HEK293T (cell line): Measurements from ENCODE around the gene TMPRSS6.

Experiments used
- CTCF ChIA-PET: fragments of 350-600 bp; formaldehyde crosslinking; extraction: SDS; loops from one replicate; lab custom pipeline; 2021; ENCODE audit warnings: antibody characterized with exemption, inconsistent platforms; lab: Yijun Ruan, JAX
- POLR2A ChIA-PET: fragments of 350-600 bp; formaldehyde crosslinking; extraction: SDS; loops from one replicate; lab custom pipeline; 2020; ENCODE audit warnings: antibody characterized with exemption, inconsistent platforms; lab: Yijun Ruan, JAX
- DNase-seq: peaks from one replicate; pipeline ENCODE4 v3.0.0; 2012; ENCODE audit warnings: mixed read lengths; ENCODE audit errors: extremely low spot score
- ARNT ChIP-seq: fragments of 450-650 bp; IDR thresholded peaks from 2 replicates; pipeline ENCODE4 v1.6.1; 2017; ENCODE audit warnings: mild to moderate bottlenecking
- BHLHE40 ChIP-seq: fragments of 450-650 bp; IDR thresholded peaks from 2 replicates; pipeline ENCODE4 v1.6.1; 2016; ENCODE audit warnings: mild to moderate bottlenecking, moderate library complexity, borderline replicate concordance
- CTBP1 ChIP-seq: fragments of 450-650 bp; IDR thresholded peaks from 2 replicates; pipeline ENCODE4 v1.6.1; 2016; ENCODE audit warnings: borderline replicate concordance
- ELF4 ChIP-seq: fragments of 450-650 bp; IDR thresholded peaks from 2 replicates; pipeline ENCODE4 v1.6.1; 2017; ENCODE audit warnings: antibody characterized with exemption
- FOXA1 ChIP-seq: fragments of 450-650 bp; IDR thresholded peaks from 2 replicates; pipeline ENCODE4 v1.6.1; 2016; ENCODE audit warnings: mild to moderate bottlenecking
- FOXK2 ChIP-seq: fragments of 450-650 bp; IDR thresholded peaks from 2 replicates; pipeline ENCODE4 v1.6.1; 2016; ENCODE audit warnings: mild to moderate bottlenecking
- FOXM1 ChIP-seq: fragments of 450-650 bp; IDR thresholded peaks from 2 replicates; pipeline ENCODE4 v1.6.1; 2017; ENCODE audit warnings: mild to moderate bottlenecking, borderline replicate concordance
- HDGF ChIP-seq: fragments of 450-650 bp; IDR thresholded peaks from 2 replicates; pipeline ENCODE4 v1.6.1; 2017; ENCODE audit warnings: antibody characterized with exemption, borderline replicate concordance
- L3MBTL2 ChIP-seq: fragments of 450-650 bp; conservative IDR thresholded peaks from 2 replicates; pipeline ENCODE4 v1.6.1; 2016; ENCODE audit warnings: mild to moderate bottlenecking
- LEF1 ChIP-seq: fragments of 450-650 bp; IDR thresholded peaks from 2 replicates; pipeline ENCODE4 v1.6.1; 2017; ENCODE audit warnings: mild to moderate bottlenecking, borderline replicate concordance
- NFRKB ChIP-seq: fragments of 450-650 bp; IDR thresholded peaks from 2 replicates; pipeline ENCODE4 v1.6.1; 2016; ENCODE audit warnings: mild to moderate bottlenecking, moderate library complexity
- SP1 ChIP-seq: fragments of 450-650 bp; IDR thresholded peaks from 2 replicates; pipeline ENCODE4 v1.6.1; 2017
- SUZ12 ChIP-seq: fragments of 450-650 bp; IDR thresholded peaks from 2 replicates; pipeline ENCODE4 v1.6.1; 2016; ENCODE audit warnings: mild to moderate bottlenecking
- TARDBP ChIP-seq: fragments of 450-650 bp; IDR thresholded peaks from 2 replicates; pipeline ENCODE4 v1.6.1; 2016
- ZNF384 ChIP-seq: fragments of 450-650 bp; IDR thresholded peaks from 2 replicates; pipeline ENCODE4 v1.6.1; 2016
- TF ChIP-seq, protein P1 (sequence below): fragments of 450-650 bp; IDR thresholded peaks from 2 replicates; pipeline ENCODE4 v1.6.1; 2016

Gene TMPRSS6

DNA sequence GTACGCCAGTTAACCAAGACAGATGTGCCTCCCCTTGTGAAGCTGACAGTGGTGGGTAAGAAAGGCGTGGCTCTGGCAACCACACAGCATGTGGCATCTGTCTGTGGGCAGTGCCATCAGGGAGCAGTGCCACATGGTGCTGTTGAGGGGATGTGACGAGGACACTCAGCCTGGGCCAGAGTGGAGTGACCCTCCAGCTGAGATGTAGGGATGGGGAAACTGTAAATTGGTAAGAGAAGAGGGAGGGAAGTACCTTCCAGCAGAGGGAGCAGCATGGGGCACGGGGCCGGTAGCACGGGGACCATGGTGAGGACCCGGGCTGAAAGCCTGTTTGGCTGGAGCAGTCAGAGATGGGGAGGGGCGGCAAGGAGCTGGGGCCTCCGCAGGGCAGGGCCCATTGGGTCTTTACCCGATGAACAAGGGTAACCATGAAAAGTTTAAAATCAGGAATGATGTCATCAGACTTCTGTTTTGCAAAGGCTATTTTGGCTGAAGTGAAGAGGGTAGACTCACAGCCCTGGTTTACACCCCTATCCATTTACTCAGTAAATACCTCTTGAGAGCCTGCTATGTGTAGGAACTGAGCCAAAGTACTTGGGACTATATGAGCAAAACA is 10.4 kb downstream of the TMPRSS6 start:
- ChIA-PET POLR2A (no interaction called here), CTCF (interaction anchor here (0.6 to 1.7 kb wide), 2 partner anchors 20 to 48 kb away, joined by 3 to 4 read pairs; partner anchors contain the start of gene KCTD17)
- DNase-seq = peak; percentile 34
- TF ChIP-seq SP1 (no peak), FOXA1 (no peak), FOXK2 (no peak), FOXM1 (no peak), L3MBTL2 (no peak), HDGF (no peak), TARDBP (no peak), SUZ12 (no peak), CTBP1 (no peak)
- TF ChIP-seq, protein P1, sequence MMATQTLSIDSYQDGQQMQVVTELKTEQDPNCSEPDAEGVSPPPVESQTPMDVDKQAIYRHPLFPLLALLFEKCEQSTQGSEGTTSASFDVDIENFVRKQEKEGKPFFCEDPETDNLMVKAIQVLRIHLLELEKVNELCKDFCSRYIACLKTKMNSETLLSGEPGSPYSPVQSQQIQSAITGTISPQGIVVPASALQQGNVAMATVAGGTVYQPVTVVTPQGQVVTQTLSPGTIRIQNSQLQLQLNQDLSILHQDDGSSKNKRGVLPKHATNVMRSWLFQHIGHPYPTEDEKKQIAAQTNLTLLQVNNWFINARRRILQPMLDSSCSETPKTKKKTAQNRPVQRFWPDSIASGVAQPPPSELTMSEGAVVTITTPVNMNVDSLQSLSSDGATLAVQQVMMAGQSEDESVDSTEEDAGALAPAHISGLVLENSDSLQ = no peak

DNA sequence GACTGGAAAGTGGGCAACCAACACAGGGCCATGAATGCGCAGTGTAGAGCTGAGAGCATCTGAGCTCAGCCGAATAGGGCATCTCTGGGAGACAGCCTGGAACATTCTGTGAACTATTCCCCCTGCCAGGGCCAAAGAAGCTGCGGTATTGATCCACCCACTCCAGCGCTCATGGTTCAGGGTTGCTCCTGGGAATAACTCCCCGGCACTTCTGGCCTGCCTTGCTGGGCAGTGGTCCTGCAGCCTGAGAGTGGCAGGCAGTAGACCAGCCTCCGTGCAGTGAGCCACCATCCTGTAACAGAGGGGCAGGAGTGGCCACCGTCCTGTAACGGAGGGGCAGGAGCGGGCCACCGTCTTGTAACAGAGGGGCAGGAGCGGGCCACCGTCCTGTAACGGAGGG is 12.2 kb downstream of the TMPRSS6 start:
- CTCF ChIA-PET = no interaction called here
- no peak for TF ChIP-seq BHLHE40
- POLR2A ChIA-PET = no interaction called here
- DNase-seq = no peak

DNA sequence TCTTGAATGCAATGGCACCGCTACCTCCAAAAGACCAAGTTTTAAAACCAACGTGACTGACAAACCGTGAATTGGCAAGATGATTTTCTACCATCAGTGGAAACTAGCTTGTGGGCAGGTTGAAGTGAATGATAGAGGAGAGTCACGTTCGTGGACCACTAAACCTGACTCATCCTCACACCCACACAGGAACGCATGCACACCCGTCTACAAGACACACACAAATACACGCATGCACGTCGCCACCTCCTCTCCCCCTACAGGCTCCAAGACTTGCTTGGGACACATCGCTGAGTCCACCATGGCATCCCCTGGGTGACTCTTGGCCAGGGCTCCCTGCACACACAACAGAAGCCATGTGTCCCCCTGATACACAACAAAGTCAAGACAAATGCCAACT is 14.4 kb downstream of the TMPRSS6 start:
- ChIA-PET CTCF (no interaction called here), POLR2A (no interaction called here)
- TF ChIP-seq ZNF384 = no peak
- TF ChIP-seq SP1 = no peak
- TF ChIP-seq HDGF = no peak
- TF ChIP-seq CTBP1 = no peak
- no peak for TF ChIP-seq FOXA1
- TF ChIP-seq SUZ12 = no peak
- TF ChIP-seq TARDBP = no peak
- no peak for TF ChIP-seq NFRKB
- no peak for TF ChIP-seq ELF4
- TF ChIP-seq BHLHE40 = no peak
- TF ChIP-seq FOXM1 = no peak
- no peak for DNase-seq

DNA sequence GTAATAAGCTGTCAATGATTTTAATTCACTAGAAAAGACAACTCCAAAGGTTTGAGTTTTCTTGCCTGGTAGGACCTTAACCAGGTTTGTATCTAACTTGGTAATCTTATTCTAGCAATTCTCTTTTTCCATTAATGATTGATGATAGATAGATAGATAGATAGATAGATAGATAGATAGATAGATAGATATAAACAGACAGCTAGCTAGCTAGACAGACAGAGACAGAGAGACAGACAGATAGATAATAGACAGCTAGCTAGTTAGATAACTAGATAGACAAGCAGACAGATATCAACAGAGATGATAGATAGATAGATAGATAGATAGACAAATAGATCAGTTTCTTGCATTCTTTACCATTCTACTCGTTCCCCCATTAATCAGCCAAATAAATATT is 15.3 kb downstream of the TMPRSS6 start:
- ChIA-PET CTCF (no interaction called here), POLR2A (no interaction called here)
- no peak for TF ChIP-seq FOXK2
- no peak for TF ChIP-seq ELF4
- no peak for TF ChIP-seq TARDBP
- no peak for TF ChIP-seq FOXM1
- no peak for TF ChIP-seq L3MBTL2
- no peak for TF ChIP-seq ARNT
- TF ChIP-seq SP1 = no peak
- TF ChIP-seq ZNF384 = no peak
- TF ChIP-seq CTBP1 = no peak
- no peak for TF ChIP-seq HDGF
- no peak for TF ChIP-seq NFRKB
- TF ChIP-seq SUZ12 = no peak
- TF ChIP-seq FOXA1 = no peak
- TF ChIP-seq, protein P1 = no peak
- TF ChIP-seq BHLHE40 = no peak
- no peak for TF ChIP-seq LEF1
- no peak for DNase-seq

DNA sequence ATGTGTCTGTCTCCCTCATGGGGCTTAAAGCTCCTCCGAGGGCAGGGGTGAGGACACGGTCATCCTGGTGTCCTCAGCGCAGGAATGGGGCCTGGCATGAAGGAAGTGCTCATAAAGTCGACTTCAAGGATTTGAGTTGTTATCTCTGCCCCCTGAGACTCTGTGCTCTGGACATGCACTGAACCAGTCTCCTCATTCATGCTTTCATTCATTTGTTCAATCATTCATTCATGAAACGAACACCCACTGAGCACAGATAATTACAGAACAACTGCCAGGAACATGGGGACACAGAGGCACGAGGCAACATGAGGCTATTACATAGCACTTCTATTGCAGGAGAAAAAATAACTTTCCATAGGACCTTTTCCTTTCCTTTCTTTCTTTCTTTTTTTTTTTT is 16.5 kb downstream of the TMPRSS6 start:
- ChIA-PET POLR2A (no interaction called here), CTCF (no interaction called here)
- TF ChIP-seq SP1 = no peak
- TF ChIP-seq BHLHE40 = no peak
- TF ChIP-seq ELF4 = no peak
- TF ChIP-seq L3MBTL2 = no peak
- no peak for TF ChIP-seq TARDBP
- no peak for DNase-seq

DNA sequence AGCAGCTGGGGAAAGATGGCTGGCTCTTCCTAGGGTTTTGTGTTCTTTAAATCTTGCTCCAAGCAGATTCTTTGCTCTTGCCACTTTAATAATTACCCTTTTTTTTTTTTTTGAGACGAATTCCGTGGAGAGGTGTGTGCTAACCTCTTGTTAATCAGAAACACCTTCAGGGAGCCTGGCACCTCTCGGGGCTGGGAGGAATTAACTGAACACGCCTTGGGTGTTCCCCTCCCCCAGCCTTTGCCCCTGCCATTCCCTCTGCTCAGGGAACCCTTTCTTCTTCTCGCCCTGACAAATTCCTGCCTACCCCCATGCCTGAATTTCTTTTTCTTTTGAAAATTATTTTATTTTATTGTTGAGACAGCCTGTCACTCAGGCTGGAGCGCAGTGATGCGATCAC is 17.5 kb downstream of the TMPRSS6 start:
- POLR2A ChIA-PET = no interaction called here
- no peak for DNase-seq
- no peak for TF ChIP-seq LEF1
- TF ChIP-seq ZNF384 = no peak
- no peak for TF ChIP-seq FOXK2
- no peak for TF ChIP-seq SUZ12
- no peak for TF ChIP-seq ELF4
- no peak for TF ChIP-seq SP1
- TF ChIP-seq HDGF = no peak
- TF ChIP-seq FOXA1 = no peak
- CTCF ChIA-PET = interaction anchor here (1.5 kb wide), 1 partner anchor 14 kb away, joined by 5 read pairs; no protein-coding TSS in a partner anchor

DNA sequence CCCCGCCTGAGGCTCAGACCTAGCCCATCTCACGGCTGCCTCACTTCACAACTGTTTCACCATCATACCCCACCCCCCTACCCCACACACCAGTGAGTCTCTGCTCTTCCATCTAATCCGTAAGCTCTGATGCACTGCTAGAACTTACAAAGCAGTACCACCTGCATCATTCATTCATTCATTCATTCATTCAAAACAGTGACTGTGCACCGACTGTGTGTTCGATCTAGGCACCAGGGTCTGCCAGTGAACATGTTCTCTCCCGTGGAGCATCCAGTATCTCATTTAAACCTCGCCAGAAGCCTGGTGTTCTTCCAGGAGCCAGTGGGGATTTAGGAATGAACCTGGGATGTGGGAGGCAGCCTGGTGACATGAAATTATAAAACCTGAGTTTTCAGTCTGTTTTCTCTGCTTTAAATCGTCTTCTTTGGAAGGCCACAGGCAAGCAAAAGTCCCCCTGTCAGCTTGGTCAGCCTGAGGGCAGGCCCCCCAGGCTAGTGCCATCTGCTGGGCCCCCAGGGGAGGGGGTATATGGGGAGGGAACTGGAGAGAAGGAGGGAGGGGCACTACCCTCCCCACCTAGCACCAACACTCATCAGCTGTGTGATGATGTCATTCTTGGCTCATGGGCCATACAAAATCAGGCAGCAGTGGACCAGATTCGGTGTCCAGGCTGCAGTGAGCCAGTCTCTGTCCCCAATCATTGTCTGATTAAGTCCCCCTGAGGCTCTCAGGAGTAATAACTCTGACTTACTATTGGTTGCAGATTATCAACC is 18.4 kb downstream of the TMPRSS6 start:
- ChIA-PET POLR2A (no interaction called here), CTCF (interaction anchor here (1.5 kb wide), 1 partner anchor 13 kb away, joined by 5 read pairs; no protein-coding TSS in a partner anchor)
- no peak for DNase-seq
- TF ChIP-seq NFRKB (no peak), SUZ12 (no peak), HDGF (no peak), ELF4 (no peak), CTBP1 (no peak), ZNF384 (no peak), ARNT (no peak)
